ENCODE measurements around the gene BOLA2B.
A peak's percentile ranks its signal among the peaks of the same experiment; 100 is the strongest.
"Not testable (repeated sequence)": the region's sequence is repeated elsewhere in the genome, so short reads cannot be mapped to it uniquely, and the experiment has no call there.

The BOLA2B gene

GRCh38 chr16:30184891-30185682, 8.4 kb downstream of the BOLA2B start:
- DNase-seq (ENCODE audit: low read depth in 4 of 4, low spot score in 1 of 4) = peak in 1 of 4 experiments; percentile 15

GRCh38 chr16:30184096-30184890, 9.2 kb downstream of the BOLA2B start:
- DNase-seq (ENCODE audit: low read depth in 4 of 4, low spot score in 1 of 4) = peak; percentile 26 to 59 (median 28)

GRCh38 chr16:30183233-30184095, 10.0 kb downstream of the BOLA2B start, which contains the start of gene CORO1A:
Gene CORO1A (plus strand): TSS chr16:30183602. CDS start chr16:30185210, 1,608 bp downstream.
- peak; percentile 61 to 81 (median 72) for DNase-seq (ENCODE audit: low read depth in 4 of 4, low spot score in 1 of 4)

- no peak for DNase-seq (ENCODE audit: low read depth in 4 of 4, low spot score in 1 of 4)
Observed at GRCh38 chr16:30180741-30181140, 12.7 kb downstream of the BOLA2B start.

GRCh38 chr16:30179931-30180330, 13.5 kb downstream of the BOLA2B start:
- DNase-seq (ENCODE audit: low read depth in 4 of 4, low spot score in 1 of 4) = no peak

GRCh38 chr16:30179195-30179594, 14.3 kb downstream of the BOLA2B start:
- no peak for DNase-seq (ENCODE audit: low read depth in 4 of 4, low spot score in 1 of 4)

GRCh38 chr16:30176876-30177275, 16.6 kb downstream of the BOLA2B start:
- DNase-seq (ENCODE audit: low read depth in 4 of 4, low spot score in 1 of 4) = not testable (repeated sequence)

- no peak for DNase-seq (ENCODE audit: low read depth in 4 of 4, low spot score in 1 of 4)
Observed at GRCh38 chr16:30173054-30173453, 20.4 kb downstream of the BOLA2B start.

GRCh38 chr16:30170145-30170544, 23.3 kb downstream of the BOLA2B start:
- not testable (repeated sequence) for DNase-seq (ENCODE audit: low read depth in 4 of 4, low spot score in 1 of 4)

- DNase-seq (ENCODE audit: low read depth in 4 of 4, low spot score in 1 of 4) = not testable (repeated sequence)
Observed at GRCh38 chr16:30169416-30169815, 24.1 kb downstream of the BOLA2B start.

- DNase-seq (ENCODE audit: low read depth in 4 of 4, low spot score in 1 of 4) = not testable (repeated sequence)
Observed at GRCh38 chr16:30168746-30169145, 24.7 kb downstream of the BOLA2B start.

- no peak for DNase-seq (ENCODE audit: low read depth in 4 of 4, low spot score in 1 of 4)
Observed at GRCh38 chr16:30166202-30166902, 27.1 kb downstream of the BOLA2B start.

GRCh38 chr16:30163538-30163937, 29.9 kb downstream of the BOLA2B start:
- DNase-seq (ENCODE audit: low read depth in 4 of 4, low spot score in 1 of 4) = no peak

- no peak for DNase-seq (ENCODE audit: low read depth in 4 of 4, low spot score in 1 of 4)
Observed at GRCh38 chr16:30157214-30157613, 36.3 kb downstream of the BOLA2B start.

GRCh38 chr16:30155188-30155587, 38.3 kb downstream of the BOLA2B start:
- DNase-seq (ENCODE audit: low read depth in 4 of 4, low spot score in 1 of 4) = no peak

GRCh38 chr16:30152517-30152916, 40.9 kb downstream of the BOLA2B start:
- DNase-seq (ENCODE audit: low read depth in 4 of 4, low spot score in 1 of 4) = no peak

- no peak for DNase-seq (ENCODE audit: low read depth in 4 of 4, low spot score in 1 of 4)
Observed at GRCh38 chr16:30151091-30151490, 42.4 kb downstream of the BOLA2B start.

- no peak for DNase-seq (ENCODE audit: low read depth in 4 of 4, low spot score in 1 of 4)
Observed at GRCh38 chr16:30149250-30149930, 44.1 kb downstream of the BOLA2B start.

- no peak for DNase-seq (ENCODE audit: low read depth in 4 of 4, low spot score in 1 of 4)
Observed at GRCh38 chr16:30147843-30148510, 45.5 kb downstream of the BOLA2B start.
